ENCODE measurements around the gene CBX4. TPM values are rescaled to one million over a fixed set of nuclear protein-coding genes. Genes with fewer than 3 reads are reported as not detected.

The CBX4 gene
- total RNA-seq, 2 experiments from 2014 or later, result 53.8 to 54.4 TPM

DNA sequence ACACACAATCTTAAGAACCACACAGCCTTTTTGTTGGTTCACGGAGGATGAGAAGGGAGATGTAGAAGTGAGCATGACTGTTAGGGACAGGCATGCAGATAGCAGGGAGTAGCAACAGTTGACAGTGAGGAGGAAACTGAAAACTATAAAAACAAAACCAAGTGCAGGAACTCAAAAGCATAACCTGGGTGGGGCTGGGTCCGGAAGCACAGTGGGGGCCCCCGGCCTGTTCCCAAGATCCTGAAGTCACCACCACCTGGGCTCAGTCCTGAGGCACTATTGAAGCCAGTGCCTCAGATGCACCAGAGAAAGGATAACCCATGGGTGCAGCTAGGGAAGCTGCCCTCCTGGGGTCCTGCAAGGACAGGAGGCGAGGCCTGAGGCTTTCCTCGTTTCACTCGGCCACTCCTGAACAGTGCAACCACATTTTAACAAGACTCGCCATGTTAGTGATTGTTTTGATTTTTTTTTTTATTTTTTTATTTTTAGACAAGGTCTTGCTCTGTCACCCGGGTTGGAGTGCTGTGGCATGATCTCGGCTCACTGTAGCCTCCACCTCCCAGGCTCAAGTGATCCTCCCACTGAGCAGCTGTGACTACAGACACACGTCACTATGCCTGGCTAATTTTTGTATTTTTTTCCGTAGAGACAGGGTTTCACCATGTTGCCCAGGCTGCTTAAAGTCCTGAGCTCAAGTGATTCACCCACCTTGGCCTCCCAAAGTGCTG lies 27.7 kb upstream of the CBX4 start:
- ATAC-seq (ENCODE audit: low read depth), result no peak
- Mint-ChIP-seq H3K4me1 (no peaks in the 10 kb centered on the region), H3K4me3 (no peak overlapping the region), H3K9me3 (no peaks in the 10 kb centered on the region), H3K36me3 (no peaks in the 10 kb centered on the region), H3K27me3 (peaks cover 24% of the 10 kb centered on the region), H3K27ac (no peak overlapping the region)
- POLR2A ChIA-PET, result interaction anchor here (0.6 kb wide), 1 partner anchor 1310 kb away, joined by 3 read pairs; no protein-coding TSS in a partner anchor
- DNase-seq, result no peak

DNA sequence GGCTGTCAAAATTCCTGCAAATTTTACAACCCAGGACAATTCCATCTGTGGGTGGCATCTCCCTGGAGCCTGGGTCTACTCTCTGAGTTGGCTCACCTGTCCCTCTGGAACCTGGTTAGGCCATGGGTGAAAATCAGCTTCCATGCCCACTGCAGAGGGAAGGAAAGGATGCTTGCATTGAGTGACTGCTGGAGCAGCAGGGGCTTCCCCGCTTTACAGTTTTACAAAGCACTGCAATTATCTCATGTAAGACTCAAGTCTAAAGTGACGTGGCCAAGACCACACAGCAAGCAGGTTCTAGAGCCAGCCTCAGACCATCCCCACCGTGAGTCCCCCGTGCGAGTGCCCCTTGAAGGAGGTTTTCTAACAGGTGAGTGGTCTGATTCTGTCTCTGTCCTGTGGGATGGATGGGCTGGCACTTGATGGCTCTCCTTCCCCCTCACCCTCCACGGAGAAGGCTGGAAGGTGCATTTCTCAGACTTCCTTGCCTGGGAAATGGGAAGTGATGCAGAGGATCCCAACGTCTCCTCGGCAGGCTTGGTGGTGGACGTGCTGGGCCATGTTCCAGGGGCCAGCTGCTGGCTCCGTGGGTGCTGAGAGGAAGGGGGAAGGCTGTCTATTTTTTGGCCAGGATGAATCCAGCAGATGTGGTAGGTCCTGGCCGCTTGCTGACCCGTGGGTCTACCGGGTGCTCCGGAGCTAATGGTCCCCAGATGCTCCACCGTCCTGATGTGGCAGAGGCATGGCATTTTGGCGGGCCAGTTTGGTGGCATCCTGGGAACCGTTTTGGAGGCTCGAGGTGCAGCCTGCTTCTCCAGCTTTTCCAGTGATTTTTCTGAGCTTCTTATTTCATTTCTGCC lies 26.3 kb upstream of the CBX4 start:
- H3K27ac Mint-ChIP-seq, result no peak overlapping the region
- DNase-seq (no peak), ATAC-seq (ENCODE audit: low read depth) (no peak)
- POLR2A ChIA-PET, result no interaction called here
- H3K27me3 Mint-ChIP-seq, result peaks cover 30% of the 10 kb centered on the region
- H3K36me3 Mint-ChIP-seq, result no peaks in the 10 kb centered on the region
- H3K4me1 Mint-ChIP-seq, result no peaks in the 10 kb centered on the region
- H3K9me3 Mint-ChIP-seq, result no peaks in the 10 kb centered on the region
- H3K4me3 Mint-ChIP-seq, result no peak overlapping the region

DNA sequence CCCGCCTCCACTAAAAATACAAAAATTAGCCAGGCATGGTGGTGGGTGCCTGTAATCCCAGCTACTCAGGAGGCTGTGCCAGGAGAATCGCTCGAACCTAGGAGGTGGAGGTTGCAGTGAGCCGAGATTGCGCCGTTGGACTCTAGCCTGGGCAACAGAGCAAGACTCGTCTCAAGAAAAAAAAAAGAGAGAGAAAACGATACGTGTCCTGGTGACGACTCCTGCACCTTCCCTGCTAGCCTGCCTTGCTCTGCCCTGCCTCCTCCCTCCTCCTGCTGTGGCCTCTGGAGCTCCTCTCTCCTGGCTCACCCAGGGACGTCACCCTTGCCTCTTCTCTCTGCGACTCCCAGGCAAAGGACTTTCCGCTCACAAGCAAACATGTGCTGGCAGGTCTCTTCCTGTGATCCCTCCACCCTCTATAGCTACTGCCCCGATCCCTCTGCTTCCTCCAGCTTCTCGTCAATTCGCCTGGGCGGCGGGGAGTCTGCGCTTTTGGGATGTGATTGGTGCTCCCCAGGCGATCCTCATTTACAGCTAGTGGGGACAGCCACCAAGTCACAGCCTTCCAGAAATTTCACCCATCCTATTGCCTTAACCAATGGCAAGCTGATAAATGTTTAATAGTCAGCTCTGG lies 25.5 kb upstream of the CBX4 start:
- DNase-seq (no peak), ATAC-seq (ENCODE audit: low read depth) (no peak)
- POLR2A ChIA-PET, result no interaction called here
- Mint-ChIP-seq H3K4me1 (no peaks in the 10 kb centered on the region), H3K27ac (no peak overlapping the region), H3K9me3 (no peaks in the 10 kb centered on the region), H3K36me3 (no peaks in the 10 kb centered on the region), H3K27me3 (peaks cover 28% of the 10 kb centered on the region), H3K4me3 (no peak overlapping the region)

DNA sequence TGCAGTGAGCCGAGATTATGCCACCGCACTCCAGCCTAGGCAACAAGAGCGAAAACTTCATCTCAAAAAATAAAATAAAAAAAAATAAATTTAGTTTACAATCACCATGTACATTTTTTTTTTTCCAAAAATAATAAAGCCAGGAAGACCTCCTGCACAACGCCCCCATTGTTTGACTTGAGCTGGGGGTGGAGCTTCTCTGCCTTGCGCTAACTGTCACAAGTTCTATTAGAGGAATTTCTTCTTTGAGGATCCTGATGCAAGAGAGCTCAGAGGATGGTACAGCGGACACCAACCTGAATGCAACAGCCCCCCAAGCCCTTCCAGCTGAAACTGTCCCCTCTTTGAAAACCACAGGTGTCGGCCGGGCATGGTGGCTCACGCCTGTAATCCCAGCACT lies 24.9 kb upstream of the CBX4 start:
- peaks cover 27% of the 10 kb centered on the region for H3K27me3 Mint-ChIP-seq

GRCh38 chr17:79862771-79863440 lies 23.7 kb upstream of the CBX4 start:
- POLR2A ChIA-PET, result no interaction called here
- Mint-ChIP-seq H3K36me3 (no peaks in the 10 kb centered on the region), H3K9me3 (no peaks in the 10 kb centered on the region), H3K4me3 (no peak overlapping the region), H3K27me3 (peaks cover 28% of the 10 kb centered on the region), H3K27ac (no peak overlapping the region), H3K4me1 (no peaks in the 10 kb centered on the region)
- no peak for DNase-seq
- ATAC-seq (ENCODE audit: low read depth), result no peak

More for the DNA sequence above, 24.9 kb upstream of the CBX4 start:
- no peaks in the 10 kb centered on the region for H3K36me3 Mint-ChIP-seq
- POLR2A ChIA-PET, result no interaction called here
- DNase-seq (no peak), ATAC-seq (ENCODE audit: low read depth) (no peak)
- no peaks in the 10 kb centered on the region for H3K4me1 Mint-ChIP-seq
- no peak overlapping the region for H3K27ac Mint-ChIP-seq
- no peak overlapping the region for H3K4me3 Mint-ChIP-seq
- no peaks in the 10 kb centered on the region for H3K9me3 Mint-ChIP-seq

- Mint-ChIP-seq H3K27ac (no peak overlapping the region), H3K4me3 (no peak overlapping the region), H3K9me3 (no peaks in the 10 kb centered on the region), H3K4me1 (no peaks in the 10 kb centered on the region), H3K27me3 (peaks cover 30% of the 10 kb centered on the region), H3K36me3 (no peaks in the 10 kb centered on the region)
- DNase-seq (no peak), ATAC-seq (ENCODE audit: low read depth) (no peak)
- POLR2A ChIA-PET, result no interaction called here
These were observed 23.0 kb upstream of the CBX4 start for GRCh38 chr17:79862238-79862637.

DNA sequence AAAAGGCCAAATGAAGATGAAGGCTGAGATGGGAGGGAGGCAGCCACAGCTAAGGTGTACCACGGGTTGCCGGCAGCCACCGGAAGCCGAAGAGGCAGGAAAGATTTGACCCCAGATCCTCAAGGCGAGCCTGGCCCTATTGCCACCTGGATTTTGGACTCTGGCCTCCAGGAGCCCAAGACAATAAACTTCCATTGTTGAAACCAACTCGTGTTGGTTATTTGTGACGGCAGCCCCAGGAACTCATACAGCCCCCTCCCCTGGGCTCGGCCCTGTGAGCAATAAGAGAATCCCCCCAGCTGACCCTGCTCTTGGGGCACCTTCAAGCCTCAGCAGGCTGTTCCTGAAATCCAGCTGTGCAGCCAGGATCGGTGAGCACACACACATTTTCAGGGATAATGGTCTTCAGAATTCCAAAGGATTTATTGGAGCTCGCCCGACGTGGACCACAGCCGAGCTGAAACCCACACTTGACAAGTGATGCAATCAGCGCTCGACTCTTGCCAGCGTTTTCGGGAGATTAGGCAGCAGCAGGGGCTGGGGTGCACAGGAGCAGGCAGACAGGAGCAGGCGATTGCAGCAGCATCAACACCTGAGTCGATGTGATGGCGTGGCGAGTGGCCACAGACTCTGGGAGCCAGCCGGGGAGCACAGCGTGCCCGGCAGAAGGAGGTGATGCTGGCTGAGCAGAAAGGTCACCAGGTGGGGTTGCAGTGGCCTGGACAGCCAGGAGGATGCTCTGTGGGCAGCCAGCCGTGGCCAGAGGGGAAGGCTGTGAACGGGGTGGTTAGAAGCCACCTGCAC lies 22.4 kb upstream of the CBX4 start:
- H3K4me3 Mint-ChIP-seq, result no peak overlapping the region
- H3K27me3 Mint-ChIP-seq, result peaks cover 32% of the 10 kb centered on the region
- H3K4me1 Mint-ChIP-seq, result no peaks in the 10 kb centered on the region
- ATAC-seq (ENCODE audit: low read depth) (no peak), DNase-seq (no peak)
- no peak overlapping the region for H3K27ac Mint-ChIP-seq
- no peaks in the 10 kb centered on the region for H3K9me3 Mint-ChIP-seq
- no peaks in the 10 kb centered on the region for H3K36me3 Mint-ChIP-seq
- POLR2A ChIA-PET, result interaction anchor here (0.7 kb wide), 1 partner anchor 15 kb away, joined by 3 read pairs; no protein-coding TSS in a partner anchor

DNA sequence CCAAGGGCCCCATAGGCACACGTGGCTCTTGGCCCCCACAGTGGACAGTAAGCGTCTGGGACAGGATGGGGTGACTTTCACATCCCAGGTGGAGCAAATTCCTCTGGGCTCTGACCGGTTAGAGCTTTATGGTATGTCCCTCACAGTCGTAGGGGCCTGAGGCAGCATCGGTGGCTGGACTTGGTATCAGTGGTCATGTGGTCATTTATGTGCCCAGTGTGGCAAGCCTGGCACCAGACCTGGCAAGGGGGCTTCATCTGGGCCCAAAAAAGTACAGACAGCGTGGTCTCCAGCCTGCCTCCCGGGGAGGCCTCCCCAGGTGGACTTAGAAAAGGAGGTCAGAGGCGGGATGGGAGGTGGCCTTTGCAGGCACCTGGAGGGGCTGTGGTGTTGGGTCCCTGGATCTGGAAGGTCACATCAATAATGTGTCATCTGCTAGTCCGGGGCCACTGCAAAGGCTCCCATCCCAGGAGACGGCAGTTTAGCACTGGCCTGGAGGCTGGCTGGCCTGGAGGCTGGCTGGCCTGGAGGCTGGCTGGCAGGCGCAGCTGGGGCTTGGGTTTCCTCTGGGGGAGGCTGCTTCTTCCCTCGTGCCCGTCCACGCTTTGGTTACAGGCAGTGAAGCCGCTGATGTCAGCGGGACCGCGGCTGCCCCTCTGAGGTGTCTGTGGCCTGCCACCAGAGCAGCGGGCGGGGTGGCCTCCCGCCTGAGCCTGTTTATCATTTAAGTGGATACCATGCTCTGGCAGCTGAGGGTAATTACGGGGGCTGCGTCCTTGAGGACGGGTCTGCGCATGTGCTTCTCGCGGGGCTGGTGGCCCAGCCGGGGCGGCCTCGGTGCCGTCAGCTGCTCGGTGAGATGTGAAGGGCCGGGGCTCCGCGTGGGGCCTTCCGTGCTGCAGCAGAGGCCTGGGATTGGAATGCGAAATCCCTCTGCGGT lies 20.7 kb upstream of the CBX4 start:
- no peak overlapping the region for H3K4me3 Mint-ChIP-seq
- H3K9me3 Mint-ChIP-seq, result no peaks in the 10 kb centered on the region
- no peaks in the 10 kb centered on the region for H3K36me3 Mint-ChIP-seq
- no peak for ATAC-seq (ENCODE audit: low read depth)
- no peak for DNase-seq
- H3K27ac Mint-ChIP-seq, result no peak overlapping the region
- H3K27me3 Mint-ChIP-seq, result peaks cover 26% of the 10 kb centered on the region
- POLR2A ChIA-PET, result no interaction called here
- no peaks in the 10 kb centered on the region for H3K4me1 Mint-ChIP-seq

GRCh38 chr17:79857095-79857494 lies 17.9 kb upstream of the CBX4 start:
- Mint-ChIP-seq H3K4me3 (no peak overlapping the region), H3K9me3 (no peaks in the 10 kb centered on the region), H3K27ac (no peak overlapping the region), H3K36me3 (no peaks in the 10 kb centered on the region), H3K4me1 (peaks cover 5% of the 10 kb centered on the region), H3K27me3 (peaks cover 17% of the 10 kb centered on the region)
- ATAC-seq (ENCODE audit: low read depth) (no peak), DNase-seq (no peak)
- POLR2A ChIA-PET, result no interaction called here

GRCh38 chr17:79855331-79856124 lies 16.3 kb upstream of the CBX4 start:
- ATAC-seq (ENCODE audit: low read depth), result no peak
- Mint-ChIP-seq H3K36me3 (no peaks in the 10 kb centered on the region), H3K4me3 (no peak overlapping the region), H3K27ac (no peak overlapping the region), H3K9me3 (no peaks in the 10 kb centered on the region), H3K4me1 (peaks cover 5% of the 10 kb centered on the region), H3K27me3 (peaks cover 9% of the 10 kb centered on the region)
- POLR2A ChIA-PET, result interaction anchor here (1.1 kb wide), 1 partner anchor 16 kb away, joined by 3 read pairs; the partner anchor contains the start of gene CBX4
- DNase-seq, result no peak
